Femur (tissue), 1 donor: ENCODE measurements around the gene B9D1.

Experiments
- DNase-seq: peaks from one replicate; pipeline ENCODE4 v3.0.0-alpha.2; 2017

Gene B9D1

GRCh38 chr17:19362277-19363113 lies at the start of gene B9D1:
B9D1 (minus strand) TSS chr17:19362723; CDS start chr17:19362569, 154 bp downstream.
- peak; percentile 95 for DNase-seq

- DNase-seq: no peak
Measured at GRCh38 chr17:19411631-19412030, 49.1 kb upstream of the B9D1 start.

GRCh38 chr17:19410875-19411620 lies 48.5 kb upstream of the B9D1 start, which contains the start of gene RNF112:
RNF112 (plus strand) TSS chr17:19411232; CDS start chr17:19411409, 177 bp downstream.
- DNase-seq: peak; percentile 62

- DNase-seq: no peak
Measured at GRCh38 chr17:19410091-19410490, 47.6 kb upstream of the B9D1 start.

GRCh38 chr17:19409509-19409908 lies 47.0 kb upstream of the B9D1 start:
- no peak for DNase-seq

GRCh38 chr17:19409066-19409465 lies 46.5 kb upstream of the B9D1 start:
- no peak for DNase-seq

- DNase-seq: no peak
Measured at GRCh38 chr17:19408346-19408710, 45.8 kb upstream of the B9D1 start.

GRCh38 chr17:19407601-19408345 lies 45.2 kb upstream of the B9D1 start:
- DNase-seq: no peak

GRCh38 chr17:19405114-19405513 lies 42.6 kb upstream of the B9D1 start:
- no peak for DNase-seq

- DNase-seq: no peak
Measured at GRCh38 chr17:19404264-19404663, 41.7 kb upstream of the B9D1 start.

GRCh38 chr17:19403021-19403420 lies 40.5 kb upstream of the B9D1 start:
- no peak for DNase-seq

GRCh38 chr17:19402171-19402570 lies 39.6 kb upstream of the B9D1 start:
- DNase-seq: no peak

- DNase-seq: no peak
Measured at GRCh38 chr17:19401321-19402010, 38.9 kb upstream of the B9D1 start.

GRCh38 chr17:19399750-19400450 lies 37.4 kb upstream of the B9D1 start:
- DNase-seq: peak; percentile 74

GRCh38 chr17:19398301-19399181 lies 36.0 kb upstream of the B9D1 start:
- DNase-seq: no peak

GRCh38 chr17:19397556-19398041 lies 35.1 kb upstream of the B9D1 start:
- DNase-seq: no peak

- DNase-seq: peak; percentile 6
Measured at GRCh38 chr17:19392303-19392702, 29.8 kb upstream of the B9D1 start.

- DNase-seq: peak; percentile 10
Measured at GRCh38 chr17:19391432-19391831, 28.9 kb upstream of the B9D1 start.

- peak; percentile 15 for DNase-seq
Measured at GRCh38 chr17:19390951-19391350, 28.4 kb upstream of the B9D1 start.
